ENCODE data around the gene ABCF2. TPM values are rescaled to one million over a fixed set of nuclear protein-coding genes. Genes with fewer than 3 reads are reported as not detected.

The ABCF2 gene
- total RNA-seq, 2 experiments from 2014 or later, result 33.9 to 35.5 TPM

GRCh38 chr7:151264615-151265014 lies 37.6 kb upstream of the ABCF2 start:
- Mint-ChIP-seq H3K36me3 (ENCODE audit: low read depth) (no peaks in the 10 kb centered on the region), H3K27me3 (ENCODE audit: low read depth) (no peaks in the 10 kb centered on the region), H3K27ac (no peak overlapping the region), H3K4me1 (ENCODE audit: low read depth) (no peaks in the 10 kb centered on the region), H3K4me3 (no peak overlapping the region), H3K9me3 (no peaks in the 10 kb centered on the region)
- CTCF ChIA-PET, result interaction anchor here (1.4 kb wide), 1 partner anchor 20 kb away, joined by 5 read pairs; no protein-coding TSS in a partner anchor
- no peak for DNase-seq
- intact Hi-C loops (cut with micrococcal nuclease), result no loop called here

- Mint-ChIP-seq H3K36me3 (ENCODE audit: low read depth) (no peaks in the 10 kb centered on the region), H3K27ac (no peak overlapping the region), H3K4me3 (no peak overlapping the region), H3K4me1 (ENCODE audit: low read depth) (no peaks in the 10 kb centered on the region), H3K9me3 (no peaks in the 10 kb centered on the region), H3K27me3 (ENCODE audit: low read depth) (peaks cover 9% of the 10 kb centered on the region)
- no peak for DNase-seq
- CTCF ChIA-PET, result no interaction called here
- intact Hi-C loops (cut with micrococcal nuclease), result no loop called here
Measured at GRCh38 chr7:151261529-151261928, 34.5 kb upstream of the ABCF2 start.

GRCh38 chr7:151260883-151261282 lies 33.9 kb upstream of the ABCF2 start:
- Mint-ChIP-seq H3K9me3 (no peaks in the 10 kb centered on the region), H3K4me1 (ENCODE audit: low read depth) (no peaks in the 10 kb centered on the region), H3K36me3 (ENCODE audit: low read depth) (no peaks in the 10 kb centered on the region), H3K27ac (no peak overlapping the region), H3K4me3 (no peak overlapping the region), H3K27me3 (ENCODE audit: low read depth) (peaks cover 9% of the 10 kb centered on the region)
- no peak for DNase-seq
- CTCF ChIA-PET, result no interaction called here
- intact Hi-C loops (cut with micrococcal nuclease), result no loop called here

GRCh38 chr7:151260471-151260870 lies 33.5 kb upstream of the ABCF2 start:
- Mint-ChIP-seq H3K27ac (no peak overlapping the region), H3K4me1 (ENCODE audit: low read depth) (no peaks in the 10 kb centered on the region), H3K36me3 (ENCODE audit: low read depth) (no peaks in the 10 kb centered on the region), H3K9me3 (no peaks in the 10 kb centered on the region), H3K4me3 (no peak overlapping the region), H3K27me3 (ENCODE audit: low read depth) (peaks cover 9% of the 10 kb centered on the region)
- intact Hi-C loops (cut with micrococcal nuclease), result no loop called here
- no peak for DNase-seq
- CTCF ChIA-PET, result no interaction called here

- Mint-ChIP-seq H3K4me1 (ENCODE audit: low read depth) (no peaks in the 10 kb centered on the region), H3K9me3 (no peaks in the 10 kb centered on the region), H3K36me3 (ENCODE audit: low read depth) (no peaks in the 10 kb centered on the region), H3K27ac (no peak overlapping the region), H3K27me3 (ENCODE audit: low read depth) (peaks cover 16% of the 10 kb centered on the region), H3K4me3 (no peak overlapping the region)
- DNase-seq, result no peak
- intact Hi-C loops (cut with micrococcal nuclease), result no loop called here
- CTCF ChIA-PET, result interaction anchor here (1.8 kb wide), 1 partner anchor 10 kb away, joined by 3 read pairs; no protein-coding TSS in a partner anchor
Measured at GRCh38 chr7:151257990-151258389, 31.0 kb upstream of the ABCF2 start.

- intact Hi-C loops (cut with micrococcal nuclease), result no loop called here
- H3K27ac Mint-ChIP-seq, result no peak overlapping the region
Measured at GRCh38 chr7:151256410-151257045, 29.5 kb upstream of the ABCF2 start.

GRCh38 chr7:151255390-151255789 lies 28.4 kb upstream of the ABCF2 start:
- no peak for DNase-seq
- H3K27ac Mint-ChIP-seq, result no peak overlapping the region
- H3K4me1 Mint-ChIP-seq (ENCODE audit: low read depth), result peaks cover 11% of the 10 kb centered on the region
- no peaks in the 10 kb centered on the region for H3K36me3 Mint-ChIP-seq (ENCODE audit: low read depth)
- intact Hi-C loops (cut with micrococcal nuclease), result no loop called here
- H3K4me3 Mint-ChIP-seq, result no peak overlapping the region
- peaks cover 34% of the 10 kb centered on the region for H3K27me3 Mint-ChIP-seq (ENCODE audit: low read depth)
- CTCF ChIA-PET, result interaction anchor here (2.4 kb wide), 1 partner anchor 12 kb away, joined by 13 read pairs; no protein-coding TSS in a partner anchor
- no peaks in the 10 kb centered on the region for H3K9me3 Mint-ChIP-seq

More at GRCh38 chr7:151256410-151257045, 29.5 kb upstream of the ABCF2 start:
- no peaks in the 10 kb centered on the region for H3K36me3 Mint-ChIP-seq (ENCODE audit: low read depth)
- peaks cover 24% of the 10 kb centered on the region for H3K27me3 Mint-ChIP-seq (ENCODE audit: low read depth)
- DNase-seq, result no peak
- no peaks in the 10 kb centered on the region for H3K9me3 Mint-ChIP-seq
- H3K4me1 Mint-ChIP-seq (ENCODE audit: low read depth), result peaks cover 3% of the 10 kb centered on the region
- H3K4me3 Mint-ChIP-seq, result no peak overlapping the region
- CTCF ChIA-PET, result interaction anchor here (0.7 to 2.4 kb wide), 4 partner anchors 9 to 17 kb away, joined by 3 to 13 read pairs (median 4); no protein-coding TSS in a partner anchor

GRCh38 chr7:151254851-151255250 lies 27.8 kb upstream of the ABCF2 start:
- peaks cover 11% of the 10 kb centered on the region for H3K4me1 Mint-ChIP-seq (ENCODE audit: low read depth)
- no peaks in the 10 kb centered on the region for H3K36me3 Mint-ChIP-seq (ENCODE audit: low read depth)
- no peak overlapping the region for H3K27ac Mint-ChIP-seq
- CTCF ChIA-PET, result interaction anchor here (2.4 kb wide), 1 partner anchor 11 kb away, joined by 13 read pairs; no protein-coding TSS in a partner anchor
- DNase-seq, result no peak
- peaks cover 38% of the 10 kb centered on the region for H3K27me3 Mint-ChIP-seq (ENCODE audit: low read depth)
- intact Hi-C loops (cut with micrococcal nuclease), result no loop called here
- no peaks in the 10 kb centered on the region for H3K9me3 Mint-ChIP-seq
- H3K4me3 Mint-ChIP-seq, result no peak overlapping the region

GRCh38 chr7:151254316-151254715 lies 27.3 kb upstream of the ABCF2 start:
- no peaks in the 10 kb centered on the region for H3K36me3 Mint-ChIP-seq (ENCODE audit: low read depth)

GRCh38 chr7:151252961-151253711 lies 26.1 kb upstream of the ABCF2 start:
- peaks cover 46% of the 10 kb centered on the region for H3K27me3 Mint-ChIP-seq (ENCODE audit: low read depth)
- intact Hi-C loops (cut with micrococcal nuclease), result no loop called here

More at GRCh38 chr7:151254316-151254715, 27.3 kb upstream of the ABCF2 start:
- no peak overlapping the region for H3K4me3 Mint-ChIP-seq
- CTCF ChIA-PET, result no interaction called here
- H3K27ac Mint-ChIP-seq, result no peak overlapping the region
- no peaks in the 10 kb centered on the region for H3K9me3 Mint-ChIP-seq
- H3K27me3 Mint-ChIP-seq (ENCODE audit: low read depth), result peaks cover 41% of the 10 kb centered on the region
- H3K4me1 Mint-ChIP-seq (ENCODE audit: low read depth), result peaks cover 15% of the 10 kb centered on the region
- no peak for DNase-seq
- intact Hi-C loops (cut with micrococcal nuclease), result no loop called here

GRCh38 chr7:151252561-151252835 lies 25.5 kb upstream of the ABCF2 start:
- Mint-ChIP-seq H3K27ac (no peak overlapping the region), H3K4me3 (no peak overlapping the region), H3K9me3 (no peaks in the 10 kb centered on the region), H3K27me3 (ENCODE audit: low read depth) (peaks cover 49% of the 10 kb centered on the region), H3K4me1 (ENCODE audit: low read depth) (peaks cover 26% of the 10 kb centered on the region), H3K36me3 (ENCODE audit: low read depth) (no peaks in the 10 kb centered on the region)
- intact Hi-C loops (cut with micrococcal nuclease), result no loop called here
- CTCF ChIA-PET, result interaction anchor here (1.3 to 1.7 kb wide), 2 partner anchors 9 to 83 kb away, joined by 3 to 11 read pairs; no protein-coding TSS in a partner anchor
- DNase-seq, result no peak

More at GRCh38 chr7:151252961-151253711, 26.1 kb upstream of the ABCF2 start:
- Mint-ChIP-seq H3K9me3 (no peaks in the 10 kb centered on the region), H3K36me3 (ENCODE audit: low read depth) (no peaks in the 10 kb centered on the region), H3K4me3 (no peak overlapping the region), H3K4me1 (ENCODE audit: low read depth) (peaks cover 21% of the 10 kb centered on the region), H3K27ac (no peak overlapping the region)
- CTCF ChIA-PET, result interaction anchor here (0.5 to 1.7 kb wide), 2 partner anchors 9 to 316 kb away, joined by 4 to 11 read pairs; no protein-coding TSS in a partner anchor
- no peak for DNase-seq

- Mint-ChIP-seq H3K27ac (no peak overlapping the region), H3K36me3 (ENCODE audit: low read depth) (no peaks in the 10 kb centered on the region), H3K4me1 (ENCODE audit: low read depth) (peaks cover 27% of the 10 kb centered on the region), H3K27me3 (ENCODE audit: low read depth) (peaks cover 51% of the 10 kb centered on the region), H3K9me3 (no peaks in the 10 kb centered on the region), H3K4me3 (no peak overlapping the region)
- CTCF ChIA-PET, result interaction anchor here (1.3 to 1.7 kb wide), 2 partner anchors 8 to 82 kb away, joined by 3 to 11 read pairs; no protein-coding TSS in a partner anchor
- intact Hi-C loops (cut with micrococcal nuclease), result no loop called here
- DNase-seq, result no peak
Measured at GRCh38 chr7:151251689-151252560, 24.9 kb upstream of the ABCF2 start.

Measured in activated naive CD4-positive, alpha-beta T cell treated with anti-CD3 and anti-CD28 coated beads for 36 hours (primary cell).